GM21529 (cell line): Measurements from ENCODE around the gene GAS7.

Experiments used
- ATAC-seq: cut with Tn5 transposase; IDR thresholded peaks from one replicate; pipeline ENCODE4 v1.9.1; 2021; ENCODE audit not compliant: unreplicated experiment

Gene GAS7

GRCh38 chr17:9899280-9900043 lies 298.9 kb downstream of the GAS7 start:
- ATAC-seq: no peak

- no peak for ATAC-seq
Measured at GRCh38 chr17:9898812-9899211, 299.6 kb downstream of the GAS7 start.

- no peak for ATAC-seq
Measured at GRCh38 chr17:9897372-9897968, 300.9 kb downstream of the GAS7 start.

- no peak for ATAC-seq
Measured at GRCh38 chr17:9895923-9896322, 302.5 kb downstream of the GAS7 start.

GRCh38 chr17:9894231-9894630 lies 304.2 kb downstream of the GAS7 start:
- ATAC-seq: no peak

- no peak for ATAC-seq
Measured at GRCh38 chr17:9893411-9894012, 304.9 kb downstream of the GAS7 start.

GRCh38 chr17:9890124-9890523 lies 308.3 kb downstream of the GAS7 start:
- ATAC-seq: no peak

- no peak for ATAC-seq
Measured at GRCh38 chr17:9887508-9887907, 310.9 kb downstream of the GAS7 start.

GRCh38 chr17:9886141-9886930 lies 312.1 kb downstream of the GAS7 start:
- ATAC-seq: no peak

- no peak for ATAC-seq
Measured at GRCh38 chr17:9883451-9883850, 315.0 kb downstream of the GAS7 start.

GRCh38 chr17:9880582-9880999 lies 317.8 kb downstream of the GAS7 start:
- ATAC-seq: no peak

- no peak for ATAC-seq
Measured at GRCh38 chr17:9878786-9879525, 319.4 kb downstream of the GAS7 start.

- no peak for ATAC-seq
Measured at GRCh38 chr17:9878356-9878755, 320.1 kb downstream of the GAS7 start.

GRCh38 chr17:9875441-9875840 lies 323.0 kb downstream of the GAS7 start:
- ATAC-seq: no peak

GRCh38 chr17:9874722-9875121 lies 323.7 kb downstream of the GAS7 start:
- ATAC-seq: no peak

- ATAC-seq: no peak
Measured at GRCh38 chr17:9872852-9873251, 325.6 kb downstream of the GAS7 start.

- ATAC-seq: no peak
Measured at GRCh38 chr17:9868552-9868951, 329.9 kb downstream of the GAS7 start.

- ATAC-seq: no peak
Measured at GRCh38 chr17:9865586-9865985, 332.8 kb downstream of the GAS7 start.

GRCh38 chr17:9862949-9863348 lies 335.5 kb downstream of the GAS7 start:
- ATAC-seq: no peak

- no peak for ATAC-seq
Measured at GRCh38 chr17:9862220-9862619, 336.2 kb downstream of the GAS7 start.

GRCh38 chr17:9860851-9861250 lies 337.6 kb downstream of the GAS7 start:
- ATAC-seq: no peak
